GDM1 (cell line): ENCODE measurements around the gene TARM1.

ENCODE experiments used
- DNase-seq: peaks from one replicate; lab custom pipeline; 2025; lab: John Stamatoyannopoulos, UW

Gene TARM1

GRCh38 chr19:54081032-54081431 is at the start of gene TARM1:
TSS of gene TARM1 (minus strand) at chr19:54081365. CDS start at chr19:54081340, 25 bp downstream.
- no peak for DNase-seq

- no peak for DNase-seq
Measured at GRCh38 chr19:54129617-54129996, 48.4 kb upstream of the TARM1 start.

DNA sequence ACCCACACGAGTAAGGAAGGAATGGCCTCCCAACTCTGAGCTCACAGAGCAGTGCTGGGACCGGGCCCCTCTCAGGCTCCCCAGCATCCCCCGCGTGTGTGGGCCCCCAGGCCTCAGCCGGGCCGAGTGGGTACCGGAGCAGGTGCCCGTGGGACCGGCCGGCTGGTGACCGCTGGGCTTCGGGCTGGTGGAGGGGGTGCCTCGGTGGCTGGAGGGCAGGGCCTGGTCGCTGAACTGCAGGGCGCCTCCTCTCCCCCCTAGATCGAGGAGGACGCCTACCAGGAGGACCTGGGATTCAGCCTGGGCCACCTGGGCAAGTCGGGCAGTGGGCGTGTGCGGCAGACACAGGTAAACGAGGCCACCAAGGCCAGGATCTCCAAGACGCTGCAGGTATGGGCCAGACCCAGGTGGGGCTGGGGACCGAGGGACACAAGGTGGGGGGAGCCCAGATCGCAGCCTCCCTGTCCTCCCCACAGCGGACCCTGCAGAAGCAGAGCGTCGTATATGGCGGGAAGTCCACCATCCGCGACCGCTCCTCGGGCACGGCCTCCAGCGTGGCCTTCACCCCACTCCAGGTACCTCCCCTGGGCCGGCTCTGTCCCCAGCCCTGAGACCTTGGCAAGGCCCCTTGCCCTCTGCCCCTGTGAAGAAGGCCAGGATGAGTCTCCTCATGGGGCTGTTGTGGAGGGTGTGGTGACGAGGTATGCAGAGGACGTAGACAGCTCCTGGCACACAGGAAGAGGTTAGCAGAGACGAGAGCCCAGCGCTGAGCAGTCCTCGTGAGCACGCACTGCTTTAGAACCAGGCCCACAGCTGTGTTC is 47.8 kb upstream of the TARM1 start:
- DNase-seq = no peak

- no peak for DNase-seq
Measured at GRCh38 chr19:54128441-54128725, 47.2 kb upstream of the TARM1 start.

DNA sequence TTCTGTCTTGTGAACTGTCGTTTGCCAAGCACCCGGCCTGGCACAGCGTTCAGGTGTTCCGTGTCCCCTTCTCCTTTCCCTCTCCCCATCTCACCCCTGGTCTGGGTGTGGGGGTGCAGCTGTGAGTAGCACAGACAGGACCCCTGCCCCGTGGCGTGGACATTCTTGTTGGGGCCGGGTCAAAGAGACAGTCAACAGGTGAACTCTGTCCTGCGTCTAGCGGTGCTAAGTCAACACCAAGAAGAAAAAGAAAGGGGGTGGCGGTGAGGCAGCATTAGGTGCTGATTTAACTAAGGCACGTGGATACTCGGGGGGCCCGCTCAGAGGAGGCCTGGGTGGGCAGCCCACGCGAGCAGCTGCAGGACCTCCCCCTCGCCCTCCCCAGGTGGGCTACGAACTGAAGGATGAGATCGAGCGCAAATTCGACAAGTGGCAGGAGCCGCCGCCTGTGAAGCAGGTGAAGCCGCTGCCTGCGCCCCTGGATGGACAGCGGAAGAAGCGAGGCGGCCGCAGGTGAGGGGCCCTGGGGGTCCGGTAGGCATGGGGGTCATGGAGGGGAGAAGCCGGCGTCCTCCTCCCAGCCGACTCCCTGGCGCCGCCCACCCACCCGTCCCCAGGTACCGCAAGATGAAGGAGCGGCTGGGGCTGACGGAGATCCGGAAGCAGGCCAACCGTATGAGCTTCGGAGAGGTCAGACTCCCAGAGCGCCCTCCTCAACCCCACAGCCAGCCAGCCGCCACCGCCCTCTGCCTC is 46.7 kb upstream of the TARM1 start:
- no peak for DNase-seq

DNA sequence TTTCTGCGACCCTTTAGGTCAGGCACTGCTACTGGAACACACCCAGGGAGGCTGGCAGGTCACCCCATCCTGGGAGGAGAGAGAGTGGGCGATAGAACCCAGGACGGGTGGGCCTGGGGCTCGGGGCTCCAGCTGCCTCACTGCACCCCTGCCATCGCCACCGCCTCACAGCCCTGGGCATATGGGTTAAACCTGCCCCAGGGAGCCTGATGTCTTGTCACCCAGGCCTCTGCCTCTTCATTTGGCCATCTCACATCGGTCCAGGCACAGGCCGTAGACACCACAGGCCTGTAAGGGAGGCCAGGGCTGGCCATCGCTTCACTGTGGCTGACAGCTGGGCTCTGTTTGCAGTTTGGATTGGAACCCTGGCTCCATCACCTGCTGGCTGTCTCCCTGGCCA is 44.5 kb upstream of the TARM1 start:
- no peak for DNase-seq

GRCh38 chr19:54124393-54124792 is 43.2 kb upstream of the TARM1 start:
- no peak for DNase-seq

DNA sequence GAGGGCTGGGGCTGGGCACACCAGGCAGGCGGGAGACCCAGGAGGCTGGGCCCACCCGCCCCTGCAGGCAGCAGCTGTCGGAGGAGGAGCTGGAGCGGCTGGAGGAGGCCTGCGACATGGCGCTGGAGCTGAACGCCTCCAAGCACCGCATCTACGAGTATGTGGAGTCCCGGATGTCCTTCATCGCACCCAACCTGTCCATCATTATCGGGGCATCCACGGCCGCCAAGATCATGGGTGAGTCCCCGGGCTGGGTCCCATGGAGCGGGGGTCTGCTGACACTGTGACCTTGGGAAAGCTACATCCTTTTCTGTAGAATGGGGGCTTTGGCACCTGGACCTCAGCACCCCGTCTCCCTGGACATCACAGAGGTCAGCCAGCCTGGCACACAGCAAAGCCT is 42.5 kb upstream of the TARM1 start:
- DNase-seq = no peak

- no peak for DNase-seq
Measured at GRCh38 chr19:54121259-54121658, 40.1 kb upstream of the TARM1 start.

GRCh38 chr19:54115109-54116063 is 34.2 kb upstream of the TARM1 start, which contains the start of the genes PRPF31 and TFPT:
TSS of gene PRPF31 (plus strand) at chr19:54115754. CDS start at chr19:54118279, 2,525 bp downstream.
TSS of gene TFPT (minus strand) at chr19:54115657. CDS start at chr19:54115269, 388 bp downstream.
- peak; percentile 93 for DNase-seq

GRCh38 chr19:54114340-54115108 is 33.4 kb upstream of the TARM1 start:
- peak; percentile 47 for DNase-seq

DNA sequence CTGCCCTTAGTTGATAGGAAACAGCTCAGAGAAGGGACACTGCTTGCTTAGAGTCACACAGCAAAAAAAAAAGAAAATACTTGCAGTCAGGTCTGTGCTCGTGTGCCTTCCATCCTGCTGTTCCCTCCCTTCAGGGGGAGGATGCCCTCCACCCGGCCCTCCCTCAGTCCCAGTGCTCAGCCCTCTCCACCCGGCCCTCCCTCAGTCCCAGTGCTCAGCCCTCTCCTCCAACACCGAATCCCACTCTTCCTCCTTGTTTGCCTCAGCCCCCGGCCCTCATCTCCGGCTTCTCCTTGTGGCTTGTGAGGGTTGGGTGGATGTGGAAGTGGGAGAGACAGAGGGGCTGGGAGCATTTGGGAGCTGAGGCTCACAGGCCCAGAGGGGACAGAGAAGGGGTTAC is 28.5 kb upstream of the TARM1 start:
- no peak for DNase-seq

- no peak for DNase-seq
Measured at GRCh38 chr19:54108496-54108895, 27.3 kb upstream of the TARM1 start.

GRCh38 chr19:54107876-54108490 is 26.8 kb upstream of the TARM1 start:
- no peak for DNase-seq

- no peak for DNase-seq
Measured at GRCh38 chr19:54106716-54107115, 25.6 kb upstream of the TARM1 start.

- DNase-seq = no peak
Measured at GRCh38 chr19:54105796-54106195, 24.6 kb upstream of the TARM1 start.

GRCh38 chr19:54104998-54105715 is 24.0 kb upstream of the TARM1 start:
- no peak for DNase-seq

GRCh38 chr19:54102421-54103169 is 21.4 kb upstream of the TARM1 start, which contains the start of gene NDUFA3:
TSS of gene NDUFA3 (plus strand) at chr19:54102855. CDS start at chr19:54102879, 24 bp downstream.
- DNase-seq = peak; percentile 98

GRCh38 chr19:54100561-54100960 is 19.4 kb upstream of the TARM1 start, which contains the start of gene OSCAR:
TSS of gene OSCAR (minus strand) at chr19:54100803. CDS start at chr19:54100792, 11 bp downstream.
- no peak for DNase-seq
